ENCODE results near the gene TSC22D3.
"Not testable (repeated sequence)": the region's sequence is repeated elsewhere in the genome, so short reads cannot be mapped to it uniquely, and the experiment has no call there.

The TSC22D3 gene

GRCh38 chrX:107704587-107704986 is 71.0 kb downstream of the TSC22D3 start:
- H3K4me3 ChIP-seq (ENCODE audit: low read depth, low read length): no peak overlapping the region

GRCh38 chrX:107704181-107704580 is 71.4 kb downstream of the TSC22D3 start:
- Histone ChIP-seq H3K4me3 (ENCODE audit: low read depth, low read length) (no peak overlapping the region), H3K36me3 (ENCODE audit: control insufficient read depth, insufficient read depth, low read length) (no peaks in the 10 kb centered on the region)

More at GRCh38 chrX:107704587-107704986, 71.0 kb downstream of the TSC22D3 start:
- Histone ChIP-seq H3K27me3 (ENCODE audit: control insufficient read depth, insufficient read depth, low read length) (no peaks in the 10 kb centered on the region), H3K9me3 (ENCODE audit: control insufficient read depth, insufficient read depth, low read length) (no peaks in the 10 kb centered on the region), H3K9ac (ENCODE audit: low read depth, low read length) (no peak overlapping the region), H3K4me1 (ENCODE audit: control insufficient read depth, insufficient read depth, low read length) (peaks cover 9% of the 10 kb centered on the region), H3K36me3 (ENCODE audit: control insufficient read depth, insufficient read depth, low read length) (no peaks in the 10 kb centered on the region)

GRCh38 chrX:107701493-107702121 is 74.0 kb downstream of the TSC22D3 start:
- Histone ChIP-seq H3K9me3 (ENCODE audit: control insufficient read depth, insufficient read depth, low read length) (no peaks in the 10 kb centered on the region), H3K9ac (ENCODE audit: low read depth, low read length) (no peak overlapping the region), H3K4me3 (ENCODE audit: low read depth, low read length) (no peak overlapping the region), H3K4me1 (ENCODE audit: control insufficient read depth, insufficient read depth, low read length) (peaks cover 9% of the 10 kb centered on the region), H3K27me3 (ENCODE audit: control insufficient read depth, insufficient read depth, low read length) (no peaks in the 10 kb centered on the region), H3K36me3 (ENCODE audit: control insufficient read depth, insufficient read depth, low read length) (no peaks in the 10 kb centered on the region)

More at GRCh38 chrX:107704181-107704580, 71.4 kb downstream of the TSC22D3 start:
- Histone ChIP-seq H3K9me3 (ENCODE audit: control insufficient read depth, insufficient read depth, low read length) (no peaks in the 10 kb centered on the region), H3K27me3 (ENCODE audit: control insufficient read depth, insufficient read depth, low read length) (no peaks in the 10 kb centered on the region), H3K4me1 (ENCODE audit: control insufficient read depth, insufficient read depth, low read length) (peaks cover 9% of the 10 kb centered on the region), H3K9ac (ENCODE audit: low read depth, low read length) (no peak overlapping the region)

- Histone ChIP-seq H3K36me3 (ENCODE audit: control insufficient read depth, insufficient read depth, low read length) (no peaks in the 10 kb centered on the region), H3K9me3 (ENCODE audit: control insufficient read depth, insufficient read depth, low read length) (no peaks in the 10 kb centered on the region), H3K27me3 (ENCODE audit: control insufficient read depth, insufficient read depth, low read length) (no peaks in the 10 kb centered on the region), H3K4me3 (ENCODE audit: low read depth, low read length) (no peak overlapping the region), H3K4me1 (ENCODE audit: control insufficient read depth, insufficient read depth, low read length) (peaks cover 9% of the 10 kb centered on the region), H3K9ac (ENCODE audit: low read depth, low read length) (no peak overlapping the region)
Observed at GRCh38 chrX:107700790-107701189, 74.8 kb downstream of the TSC22D3 start.

GRCh38 chrX:107700317-107700774 is 75.2 kb downstream of the TSC22D3 start:
- Histone ChIP-seq H3K27me3 (ENCODE audit: control insufficient read depth, insufficient read depth, low read length) (no peaks in the 10 kb centered on the region), H3K9me3 (ENCODE audit: control insufficient read depth, insufficient read depth, low read length) (no peaks in the 10 kb centered on the region), H3K4me3 (ENCODE audit: low read depth, low read length) (no peak overlapping the region), H3K9ac (ENCODE audit: low read depth, low read length) (peak overlapping the region; percentile 32), H3K36me3 (ENCODE audit: control insufficient read depth, insufficient read depth, low read length) (no peaks in the 10 kb centered on the region), H3K4me1 (ENCODE audit: control insufficient read depth, insufficient read depth, low read length) (peaks cover 9% of the 10 kb centered on the region)

GRCh38 chrX:107699616-107700015 is 76.0 kb downstream of the TSC22D3 start:
- Histone ChIP-seq H3K4me3 (ENCODE audit: low read depth, low read length) (no peak overlapping the region), H3K9me3 (ENCODE audit: control insufficient read depth, insufficient read depth, low read length) (no peaks in the 10 kb centered on the region), H3K9ac (ENCODE audit: low read depth, low read length) (no peak overlapping the region), H3K36me3 (ENCODE audit: control insufficient read depth, insufficient read depth, low read length) (no peaks in the 10 kb centered on the region), H3K27me3 (ENCODE audit: control insufficient read depth, insufficient read depth, low read length) (no peaks in the 10 kb centered on the region), H3K4me1 (ENCODE audit: control insufficient read depth, insufficient read depth, low read length) (peaks cover 9% of the 10 kb centered on the region)

GRCh38 chrX:107691024-107691448 is 84.6 kb downstream of the TSC22D3 start:
- no peaks in the 10 kb centered on the region for H3K36me3 ChIP-seq (ENCODE audit: control insufficient read depth, insufficient read depth, low read length)
- no peak overlapping the region for H3K9ac ChIP-seq (ENCODE audit: low read depth, low read length)
- no peaks in the 10 kb centered on the region for H3K9me3 ChIP-seq (ENCODE audit: control insufficient read depth, insufficient read depth, low read length)
- H3K4me1 ChIP-seq (ENCODE audit: control insufficient read depth, insufficient read depth, low read length): no peaks in the 10 kb centered on the region
- H3K4me3 ChIP-seq (ENCODE audit: low read depth, low read length): no peak overlapping the region
- no peaks in the 10 kb centered on the region for H3K27me3 ChIP-seq (ENCODE audit: control insufficient read depth, insufficient read depth, low read length)

GRCh38 chrX:107687445-107687844 is 88.1 kb downstream of the TSC22D3 start:
- no peak overlapping the region for H3K4me3 ChIP-seq (ENCODE audit: low read depth, low read length)
- no peaks in the 10 kb centered on the region for H3K9me3 ChIP-seq (ENCODE audit: control insufficient read depth, insufficient read depth, low read length)
- H3K36me3 ChIP-seq (ENCODE audit: control insufficient read depth, insufficient read depth, low read length): no peaks in the 10 kb centered on the region
- no peak overlapping the region for H3K9ac ChIP-seq (ENCODE audit: low read depth, low read length)
- no peaks in the 10 kb centered on the region for H3K27me3 ChIP-seq (ENCODE audit: control insufficient read depth, insufficient read depth, low read length)
- no peaks in the 10 kb centered on the region for H3K4me1 ChIP-seq (ENCODE audit: control insufficient read depth, insufficient read depth, low read length)

GRCh38 chrX:107686792-107687191 is 88.8 kb downstream of the TSC22D3 start:
- Histone ChIP-seq H3K9me3 (ENCODE audit: control insufficient read depth, insufficient read depth, low read length) (no peaks in the 10 kb centered on the region), H3K4me3 (ENCODE audit: low read depth, low read length) (no peak overlapping the region), H3K27me3 (ENCODE audit: control insufficient read depth, insufficient read depth, low read length) (no peaks in the 10 kb centered on the region), H3K4me1 (ENCODE audit: control insufficient read depth, insufficient read depth, low read length) (no peaks in the 10 kb centered on the region), H3K36me3 (ENCODE audit: control insufficient read depth, insufficient read depth, low read length) (no peaks in the 10 kb centered on the region), H3K9ac (ENCODE audit: low read depth, low read length) (no peak overlapping the region)

GRCh38 chrX:107686026-107686425 is 89.6 kb downstream of the TSC22D3 start:
- Histone ChIP-seq H3K4me1 (ENCODE audit: control insufficient read depth, insufficient read depth, low read length) (no peaks in the 10 kb centered on the region), H3K27me3 (ENCODE audit: control insufficient read depth, insufficient read depth, low read length) (no peaks in the 10 kb centered on the region), H3K9ac (ENCODE audit: low read depth, low read length) (no peak overlapping the region), H3K4me3 (ENCODE audit: low read depth, low read length) (no peak overlapping the region), H3K9me3 (ENCODE audit: control insufficient read depth, insufficient read depth, low read length) (no peaks in the 10 kb centered on the region), H3K36me3 (ENCODE audit: control insufficient read depth, insufficient read depth, low read length) (no peaks in the 10 kb centered on the region)

GRCh38 chrX:107685586-107685985 is 90.0 kb downstream of the TSC22D3 start:
- not testable (repeated sequence) for H3K36me3 ChIP-seq (ENCODE audit: control insufficient read depth, insufficient read depth, low read length); H3K4me1 ChIP-seq (ENCODE audit: control insufficient read depth, insufficient read depth, low read length); H3K9ac ChIP-seq (ENCODE audit: low read depth, low read length); H3K27me3 ChIP-seq (ENCODE audit: control insufficient read depth, insufficient read depth, low read length); H3K9me3 ChIP-seq (ENCODE audit: control insufficient read depth, insufficient read depth, low read length); H3K4me3 ChIP-seq (ENCODE audit: low read depth, low read length)

- peaks cover 5% of the 10 kb centered on the region for H3K27me3 ChIP-seq (ENCODE audit: control insufficient read depth, insufficient read depth, low read length)
- no peak overlapping the region for H3K9ac ChIP-seq (ENCODE audit: low read depth, low read length)
- H3K4me3 ChIP-seq (ENCODE audit: low read depth, low read length): no peak overlapping the region
- no peaks in the 10 kb centered on the region for H3K4me1 ChIP-seq (ENCODE audit: control insufficient read depth, insufficient read depth, low read length)
- no peaks in the 10 kb centered on the region for H3K36me3 ChIP-seq (ENCODE audit: control insufficient read depth, insufficient read depth, low read length)
- H3K9me3 ChIP-seq (ENCODE audit: control insufficient read depth, insufficient read depth, low read length): no peaks in the 10 kb centered on the region
Observed at GRCh38 chrX:107684956-107685385, 90.6 kb downstream of the TSC22D3 start.
